ENCODE data around the gene WNT2. TPM values are rescaled to one million over a fixed set of nuclear protein-coding genes. Genes with fewer than 3 reads are reported as not detected.
A peak's percentile ranks its signal among the peaks of the same experiment; 100 is the strongest.

WNT2 gene
- total and polyA plus RNA-seq, 2 of the 4 experiments (the other 2 are of a cell fraction) = 1.8 to 1.9 TPM

DNA sequence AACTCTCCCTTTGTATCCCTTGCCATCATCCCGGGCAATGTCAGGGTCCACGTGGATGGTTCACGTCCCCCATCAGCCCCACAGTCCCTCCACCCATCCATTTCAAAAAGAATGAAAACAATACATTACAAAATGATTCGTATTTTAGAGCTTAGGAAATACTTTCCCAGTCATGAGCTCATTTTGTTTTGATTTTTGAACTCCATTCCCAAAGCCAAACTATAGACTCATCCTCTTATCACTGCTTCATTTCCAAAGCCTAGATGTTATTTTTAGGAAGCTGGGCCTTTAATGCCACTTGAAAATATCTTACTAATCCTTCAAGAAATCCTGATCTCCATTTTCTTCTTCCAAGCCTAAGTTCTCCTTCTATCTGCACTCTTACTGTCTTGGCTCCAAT is 72.1 kb downstream of the WNT2 start:
- DNase-seq = peak; percentile 86
- ChIA-PET CTCF (interaction anchor here (0.6 to 1.1 kb wide), 4 partner anchors 25 to 289 kb away, joined by 3 to 4 read pairs (median 3); no protein-coding TSS in a partner anchor), POLR2A (ENCODE audit: unreplicated experiment) (interaction anchor here (0.6 kb wide), 1 partner anchor 11 kb away, joined by 4 read pairs; no protein-coding TSS in a partner anchor)
- no peaks in the 10 kb centered on the region for H3K36me3 ChIP-seq (ENCODE audit: control insufficient read depth, insufficient read depth, low read length)
- H2BK5ac ChIP-seq (ENCODE audit: low read depth, low read length, poor library complexity, severe bottlenecking) = peak overlapping the region; percentile 97
- H2BK15ac ChIP-seq (ENCODE audit: low read depth, low read length) = peak overlapping the region; percentile 86; the same call in 2 of the 3 replicates
- dilution Hi-C loops (cut with HindIII; ENCODE audit: low sequenced_read_pairs, unreplicated experiment) = no loop called here
- H4K91ac ChIP-seq (ENCODE audit: insufficient read depth, low read depth, low read length) = peak overlapping the region; percentile 98
- no peak overlapping the region for H3K9ac ChIP-seq (ENCODE audit: low read depth, low read length)
- ATAC-seq (ENCODE audit: low read depth) = peak; percentile 63
- intact Hi-C loops (cut with micrococcal nuclease) = loop anchor here (2.0 to 5.0 kb wide), 2 partner anchors 20 to 1018 kb away; no protein-coding TSS in a partner anchor
- H2AK5ac ChIP-seq (ENCODE audit: low read depth, low read length) = peak overlapping the region; percentile 92; the same call in 1 of the 2 replicates
- no peaks in the 10 kb centered on the region for H3K79me1 ChIP-seq (ENCODE audit: low read depth in 1 of 2, low read length in 2 of 2)
- no TSS peak for BruUV-seq (replicated peaks)
- peak overlapping the region; percentile 71 to 98; a peak in 3 of 4 replicates for H4K8ac ChIP-seq (ENCODE audit: low read depth in 2 of 2, low read length in 2 of 2)
- in situ Hi-C loops (cut with MboI; ENCODE audit: low sequenced_read_pairs) = no loop called here
- H3K4me1 ChIP-seq (ENCODE audit: control insufficient read depth, insufficient read depth, low read length) = peaks cover 26% of the 10 kb centered on the region
- H2BK120ac ChIP-seq (ENCODE audit: low read depth, low read length) = peak overlapping the region; percentile 98
- peak overlapping the region; percentile 28; the same call in 1 of the 2 replicates for H3K4me2 ChIP-seq (ENCODE audit: low read depth, low read length)
- H3K14ac ChIP-seq (replicated peaks; ENCODE audit: low read depth, low read length) = peak overlapping the region; percentile 91
- peak overlapping the region; percentile 98 for H3K4ac ChIP-seq (ENCODE audit: low read depth, low read length)
- peak overlapping the region; percentile 98 for H4K5ac ChIP-seq (ENCODE audit: low read depth, low read length)
- H4K20me1 ChIP-seq (ENCODE audit: insufficient read depth, low read length) = no peaks in the 10 kb centered on the region
- no peak overlapping the region for H3K4me3 ChIP-seq (ENCODE audit: insufficient read depth, low read depth, low read length)
- H3K9me3 ChIP-seq (ENCODE audit: control insufficient read depth, insufficient read depth, low read length) = no peaks in the 10 kb centered on the region
- no peaks in the 10 kb centered on the region for H3K27me3 ChIP-seq (ENCODE audit: control insufficient read depth, insufficient read depth, low read length)
- TF ChIP-seq CEBPB (IDR thresholded peaks at IDR 0.05; ENCODE audit: low read depth, low read length) (peak; percentile 35; the same call in 1 of the 2 replicates), FOS (IDR thresholded peaks at IDR 0.05; ENCODE audit: low read depth, low read length) (0 out of 2 replicates have a peak, but pooled peaks have one; percentile 27), MXI1 (IDR thresholded peaks at IDR 0.05; ENCODE audit: borderline replicate concordance, low read depth, low read length) (no peak)
- TF ChIP-seq, protein P1, sequence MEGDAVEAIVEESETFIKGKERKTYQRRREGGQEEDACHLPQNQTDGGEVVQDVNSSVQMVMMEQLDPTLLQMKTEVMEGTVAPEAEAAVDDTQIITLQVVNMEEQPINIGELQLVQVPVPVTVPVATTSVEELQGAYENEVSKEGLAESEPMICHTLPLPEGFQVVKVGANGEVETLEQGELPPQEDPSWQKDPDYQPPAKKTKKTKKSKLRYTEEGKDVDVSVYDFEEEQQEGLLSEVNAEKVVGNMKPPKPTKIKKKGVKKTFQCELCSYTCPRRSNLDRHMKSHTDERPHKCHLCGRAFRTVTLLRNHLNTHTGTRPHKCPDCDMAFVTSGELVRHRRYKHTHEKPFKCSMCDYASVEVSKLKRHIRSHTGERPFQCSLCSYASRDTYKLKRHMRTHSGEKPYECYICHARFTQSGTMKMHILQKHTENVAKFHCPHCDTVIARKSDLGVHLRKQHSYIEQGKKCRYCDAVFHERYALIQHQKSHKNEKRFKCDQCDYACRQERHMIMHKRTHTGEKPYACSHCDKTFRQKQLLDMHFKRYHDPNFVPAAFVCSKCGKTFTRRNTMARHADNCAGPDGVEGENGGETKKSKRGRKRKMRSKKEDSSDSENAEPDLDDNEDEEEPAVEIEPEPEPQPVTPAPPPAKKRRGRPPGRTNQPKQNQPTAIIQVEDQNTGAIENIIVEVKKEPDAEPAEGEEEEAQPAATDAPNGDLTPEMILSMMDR (conservative IDR thresholded peaks at IDR 0.05; ENCODE audit: low read depth, low read length) = no peak
- H2AK9ac ChIP-seq (replicated peaks; ENCODE audit: low read depth, low read length, poor library complexity) = peak overlapping the region; percentile 2
- H2BK20ac ChIP-seq (ENCODE audit: low read depth, low read length) = peak overlapping the region; percentile 97
- peak overlapping the region; percentile 24 for H2AFZ ChIP-seq (replicated peaks; ENCODE audit: low read length, poor library complexity)
- peak overlapping the region; percentile 74 for H3K23ac ChIP-seq (ENCODE audit: low read depth, low read length)
- peak overlapping the region; percentile 68; the same call in 1 of the 2 replicates for H3K27ac ChIP-seq (ENCODE audit: insufficient read depth, low read length)
- H3K9me1 ChIP-seq (ENCODE audit: insufficient read depth, low read length) = peaks cover 23% of the 10 kb centered on the region
- H3K18ac ChIP-seq (ENCODE audit: low read depth, low read length) = peak overlapping the region; percentile 98
- WGBS, 2 experiments (ENCODE audit: extremely low coverage in 2 of 2, insufficient read length in 1 of 2) = 0% methylated on average over 1 of the region's 4 CpGs; no CpG with 5 or more reads in 1 of the 2 experiments
- no peak overlapping the region for H3K56ac ChIP-seq (ENCODE audit: extremely low read depth, insufficient read depth, low read length)
